ENCODE data around the gene OIT3. TPM values are rescaled to one million over a fixed set of nuclear protein-coding genes. Genes with fewer than 3 reads are reported as not detected.

The OIT3 gene
- total and polyA plus RNA-seq, 2 of the 8 experiments (the other 6 are each of a cell fraction or from before 2014, with no cell fraction given) = not detected

- no peak for TF ChIP-seq ATF3 (IDR thresholded peaks at IDR 0.05; ENCODE audit: insufficient read depth, low read depth, low read length)
- TF ChIP-seq SAP30 (IDR thresholded peaks at IDR 0.05; ENCODE audit: insufficient read depth, insufficient replicate concordance, low read length) = no peak
These were observed 38.9 kb downstream of the OIT3 start (continued) for GRCh38 chr10:72932259-72933015.

All from H1 (cell line).